HFF-Myc (cell line): Measurements from ENCODE around the gene AKAP6.

Experiments
- DNase-seq: peaks from one replicate; pipeline ENCODE4 v3.0.0-alpha.2; 2011; ENCODE audit warnings: low read depth; ENCODE audit errors: extremely low read depth
- H3K4me3 ChIP-seq: replicated peaks from 2 replicates; pipeline ENCODE4 v1.5.1; 2011; ENCODE audit warnings: low read depth, mild to moderate bottlenecking, control low read depth, low read length
- TF ChIP-seq, protein P1 (sequence below): IDR thresholded peaks from 2 replicates; pipeline ENCODE4 v1.5.1; 2012; ENCODE audit warnings: mild to moderate bottlenecking, low read depth, low read length, control low read depth; ENCODE audit errors: missing control alignments

The AKAP6 gene

DNA sequence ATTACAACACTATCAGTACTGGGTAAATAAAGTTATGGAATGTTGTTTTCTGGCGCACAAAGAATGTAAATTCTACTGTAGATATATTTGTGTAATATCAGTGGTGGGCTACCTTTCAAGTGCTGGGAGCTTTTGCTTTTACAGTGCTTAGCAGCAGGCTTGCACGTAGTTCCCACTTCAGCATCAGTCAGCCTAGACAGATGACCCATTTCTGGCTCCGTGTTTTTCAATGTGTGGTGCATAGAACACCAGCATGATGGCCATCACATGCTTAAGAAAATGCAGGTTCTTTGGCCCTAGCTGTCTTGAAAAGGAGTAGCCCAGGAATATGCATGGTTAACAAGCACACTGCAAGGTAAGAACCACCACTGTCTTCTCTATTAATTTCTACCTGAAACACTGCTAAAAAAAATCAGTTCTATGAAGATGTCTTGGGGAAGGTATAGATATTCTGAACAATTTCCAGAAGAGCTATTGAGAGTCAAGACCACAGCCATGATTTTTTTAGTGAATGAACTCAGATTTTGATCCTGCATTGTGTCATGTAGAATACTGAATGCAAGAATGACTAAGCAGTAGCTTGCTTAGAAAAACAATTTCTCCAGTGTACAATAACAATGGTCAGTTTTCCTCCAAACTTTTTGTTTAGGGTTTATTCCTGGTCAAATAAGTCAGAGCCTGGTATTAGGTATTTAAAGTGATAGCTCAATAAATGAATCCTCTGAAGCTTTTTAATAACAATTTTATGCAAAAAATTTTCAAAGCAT lies 195.7 kb downstream of the AKAP6 start:
- TF ChIP-seq, protein P1, sequence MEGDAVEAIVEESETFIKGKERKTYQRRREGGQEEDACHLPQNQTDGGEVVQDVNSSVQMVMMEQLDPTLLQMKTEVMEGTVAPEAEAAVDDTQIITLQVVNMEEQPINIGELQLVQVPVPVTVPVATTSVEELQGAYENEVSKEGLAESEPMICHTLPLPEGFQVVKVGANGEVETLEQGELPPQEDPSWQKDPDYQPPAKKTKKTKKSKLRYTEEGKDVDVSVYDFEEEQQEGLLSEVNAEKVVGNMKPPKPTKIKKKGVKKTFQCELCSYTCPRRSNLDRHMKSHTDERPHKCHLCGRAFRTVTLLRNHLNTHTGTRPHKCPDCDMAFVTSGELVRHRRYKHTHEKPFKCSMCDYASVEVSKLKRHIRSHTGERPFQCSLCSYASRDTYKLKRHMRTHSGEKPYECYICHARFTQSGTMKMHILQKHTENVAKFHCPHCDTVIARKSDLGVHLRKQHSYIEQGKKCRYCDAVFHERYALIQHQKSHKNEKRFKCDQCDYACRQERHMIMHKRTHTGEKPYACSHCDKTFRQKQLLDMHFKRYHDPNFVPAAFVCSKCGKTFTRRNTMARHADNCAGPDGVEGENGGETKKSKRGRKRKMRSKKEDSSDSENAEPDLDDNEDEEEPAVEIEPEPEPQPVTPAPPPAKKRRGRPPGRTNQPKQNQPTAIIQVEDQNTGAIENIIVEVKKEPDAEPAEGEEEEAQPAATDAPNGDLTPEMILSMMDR: no peak
- no peak overlapping the region for H3K4me3 ChIP-seq
- DNase-seq: no peak

DNA sequence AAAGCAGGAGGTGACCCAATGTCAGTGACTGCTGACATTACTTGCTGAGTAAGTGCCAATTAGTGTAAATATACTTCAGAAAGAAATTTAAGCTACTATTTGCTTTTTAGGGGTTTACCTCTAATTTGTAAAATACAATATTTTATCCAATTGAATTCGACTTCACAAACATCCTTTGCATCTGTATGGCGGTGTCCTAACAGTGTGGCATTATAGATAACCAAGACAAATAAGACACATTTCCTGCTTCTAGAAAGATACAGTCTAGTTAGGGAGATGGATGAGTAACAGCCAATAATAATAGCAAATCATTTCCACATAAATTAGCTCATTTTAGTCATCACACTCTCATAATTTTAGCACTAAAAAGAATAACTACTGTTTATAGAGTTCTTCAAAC lies 196.5 kb downstream of the AKAP6 start:
- DNase-seq: no peak
- TF ChIP-seq, protein P1: no peak
- no peak overlapping the region for H3K4me3 ChIP-seq

DNA sequence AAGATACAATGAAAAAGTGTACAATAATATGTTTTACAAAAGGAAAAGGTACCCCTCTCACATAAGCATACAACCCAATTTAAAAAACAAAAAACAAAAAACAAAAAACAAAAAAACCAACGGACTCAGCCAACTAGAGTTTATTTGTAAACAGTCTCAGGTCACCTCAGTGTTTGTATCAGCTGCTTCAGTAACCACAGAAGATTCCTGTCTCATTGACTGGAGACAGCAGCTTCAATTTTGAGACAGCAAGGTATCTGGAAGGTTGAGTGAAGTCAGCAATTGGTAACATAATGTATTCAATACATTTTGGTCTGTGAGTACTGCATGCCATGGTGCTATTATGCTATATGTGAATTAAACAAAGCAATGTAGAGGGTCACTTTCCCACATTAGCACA lies 201.7 kb downstream of the AKAP6 start:
- no peak overlapping the region for H3K4me3 ChIP-seq
- TF ChIP-seq, protein P1: no peak
- DNase-seq: no peak

DNA sequence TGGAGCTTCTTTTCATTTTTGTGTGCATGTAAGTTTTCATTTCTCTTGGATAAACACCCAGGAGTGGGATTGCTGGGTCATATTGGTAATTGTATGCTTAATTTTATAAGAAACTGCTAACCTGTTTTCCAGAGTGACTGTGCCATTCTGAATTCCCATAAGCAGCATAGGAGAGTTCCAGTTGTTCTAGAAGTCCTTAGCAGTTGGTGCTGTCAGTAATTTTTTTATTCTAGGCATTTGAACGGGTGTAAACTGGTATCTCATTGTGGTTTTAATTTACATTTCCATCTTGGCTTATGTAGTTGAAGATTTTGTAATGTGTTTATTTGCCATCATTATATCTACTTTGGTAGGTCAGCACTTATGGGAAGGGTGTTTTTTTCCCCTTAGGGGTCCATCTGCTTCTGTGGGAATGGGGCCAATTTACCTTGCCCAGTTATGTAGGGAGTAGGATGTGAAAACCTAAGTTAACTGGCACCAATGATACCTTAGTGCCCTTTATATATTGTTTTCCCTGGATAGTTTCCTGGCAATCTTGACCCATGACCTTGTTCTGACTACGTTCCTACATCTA lies 202.9 kb downstream of the AKAP6 start:
- no peak overlapping the region for H3K4me3 ChIP-seq
- no peak for DNase-seq
- TF ChIP-seq, protein P1: no peak

DNA sequence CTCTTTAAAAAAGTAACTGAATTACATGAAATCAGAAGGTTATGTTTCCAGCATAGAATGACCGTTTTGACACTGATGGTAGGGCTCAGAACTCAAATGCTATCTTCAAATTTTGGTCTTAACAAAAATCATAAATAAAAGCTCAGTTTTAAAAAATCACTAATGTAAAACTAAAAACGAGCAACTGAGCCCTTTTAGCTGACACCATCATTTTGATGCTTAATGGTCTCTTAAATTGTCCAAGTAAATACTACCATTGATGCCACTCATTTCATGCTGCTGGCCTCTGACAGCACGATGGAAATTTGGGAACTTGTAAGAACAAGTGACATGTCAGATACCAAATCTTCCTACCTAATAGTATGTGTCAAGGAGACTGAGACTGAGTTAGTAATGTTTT lies 205.0 kb downstream of the AKAP6 start:
- TF ChIP-seq, protein P1: no peak
- DNase-seq: no peak
- no peak overlapping the region for H3K4me3 ChIP-seq

DNA sequence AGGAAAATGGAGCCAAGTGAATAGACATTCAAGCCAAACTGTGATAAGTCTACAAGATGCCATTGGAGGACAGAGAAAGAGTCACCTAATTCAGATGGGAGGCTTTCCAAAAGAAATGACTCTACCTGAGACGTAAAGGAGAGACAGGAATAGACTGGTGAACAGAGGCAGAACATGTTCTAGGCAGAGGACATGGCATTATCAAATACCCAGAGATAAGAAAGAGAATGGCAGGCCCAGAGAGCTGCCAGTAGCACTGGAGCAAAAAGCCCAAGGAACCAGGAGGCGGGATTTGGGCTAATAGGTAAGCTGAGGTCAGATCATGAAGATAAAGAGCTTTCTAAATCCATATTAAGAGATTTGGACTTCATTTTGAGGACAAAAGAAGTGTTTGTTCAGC lies 207.1 kb downstream of the AKAP6 start:
- TF ChIP-seq, protein P1: no peak

More for the DNA sequence above, 207.1 kb downstream of the AKAP6 start:
- no peak overlapping the region for H3K4me3 ChIP-seq
- no peak for DNase-seq
